HG03571 (cell line): ENCODE measurements around the gene CRAT.
"Not testable (repeated sequence)": the region's sequence is repeated elsewhere in the genome, so short reads cannot be mapped to it uniquely, and the experiment has no call there.

ENCODE experiments used
- ATAC-seq: cut with Tn5 transposase; IDR thresholded peaks from one replicate; pipeline ENCODE4 v1.9.1; 2021; ENCODE audit not compliant: unreplicated experiment

Gene CRAT

DNA sequence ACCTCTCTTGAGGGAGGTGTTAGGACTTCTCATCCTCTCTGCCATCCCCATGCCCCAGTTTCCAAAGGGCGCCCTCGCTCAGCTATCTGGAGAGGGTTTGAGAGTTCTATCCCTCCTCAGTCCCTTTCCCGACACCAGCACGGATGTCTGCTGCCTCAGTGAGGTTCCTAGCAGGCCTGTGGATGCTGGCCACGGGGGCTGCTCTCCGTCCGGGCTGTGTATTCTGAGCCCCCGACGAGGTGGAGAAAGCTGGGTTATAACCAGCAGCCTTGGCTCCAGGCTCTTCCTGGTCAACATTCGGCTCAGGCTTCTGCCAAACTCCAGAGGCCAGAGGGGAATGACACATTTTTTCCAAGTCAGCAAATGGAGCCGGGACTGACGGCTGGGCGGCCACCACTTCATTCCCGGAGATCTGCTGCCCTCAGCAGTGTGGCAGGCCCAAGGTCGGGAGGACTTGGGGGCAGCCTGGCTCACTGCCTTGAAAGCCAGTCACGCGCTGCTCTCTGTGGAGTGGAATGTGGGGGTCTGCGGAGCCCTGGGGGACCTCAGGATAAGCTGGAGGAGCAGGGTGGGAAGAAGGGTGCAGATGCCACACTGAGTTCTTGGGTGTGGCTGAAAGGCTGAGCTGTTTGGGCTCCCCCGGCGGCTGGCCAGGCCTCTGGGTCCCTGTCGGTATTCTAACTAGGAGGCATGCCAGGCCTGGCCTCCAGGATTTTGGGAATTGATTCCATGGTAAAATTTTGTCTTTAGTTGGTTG lies 28.1 kb upstream of the CRAT start:
- ATAC-seq, result no peak

DNA sequence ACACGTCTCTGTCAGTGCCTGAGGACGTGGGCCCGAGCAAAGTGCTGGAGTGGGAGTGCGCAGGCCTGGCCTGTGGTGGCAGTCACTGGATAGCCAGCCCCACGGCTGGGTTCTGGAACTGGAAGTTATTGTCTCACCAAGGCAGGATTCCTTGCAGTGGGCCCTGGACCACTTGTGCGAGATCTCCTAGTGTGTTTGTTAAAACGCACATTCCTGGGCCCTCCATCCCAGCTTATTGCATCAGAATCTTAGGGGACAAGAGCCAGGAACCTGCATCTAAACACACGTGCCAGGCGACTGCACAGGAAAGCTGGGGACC lies 27.5 kb upstream of the CRAT start:
- ATAC-seq, result no peak

DNA sequence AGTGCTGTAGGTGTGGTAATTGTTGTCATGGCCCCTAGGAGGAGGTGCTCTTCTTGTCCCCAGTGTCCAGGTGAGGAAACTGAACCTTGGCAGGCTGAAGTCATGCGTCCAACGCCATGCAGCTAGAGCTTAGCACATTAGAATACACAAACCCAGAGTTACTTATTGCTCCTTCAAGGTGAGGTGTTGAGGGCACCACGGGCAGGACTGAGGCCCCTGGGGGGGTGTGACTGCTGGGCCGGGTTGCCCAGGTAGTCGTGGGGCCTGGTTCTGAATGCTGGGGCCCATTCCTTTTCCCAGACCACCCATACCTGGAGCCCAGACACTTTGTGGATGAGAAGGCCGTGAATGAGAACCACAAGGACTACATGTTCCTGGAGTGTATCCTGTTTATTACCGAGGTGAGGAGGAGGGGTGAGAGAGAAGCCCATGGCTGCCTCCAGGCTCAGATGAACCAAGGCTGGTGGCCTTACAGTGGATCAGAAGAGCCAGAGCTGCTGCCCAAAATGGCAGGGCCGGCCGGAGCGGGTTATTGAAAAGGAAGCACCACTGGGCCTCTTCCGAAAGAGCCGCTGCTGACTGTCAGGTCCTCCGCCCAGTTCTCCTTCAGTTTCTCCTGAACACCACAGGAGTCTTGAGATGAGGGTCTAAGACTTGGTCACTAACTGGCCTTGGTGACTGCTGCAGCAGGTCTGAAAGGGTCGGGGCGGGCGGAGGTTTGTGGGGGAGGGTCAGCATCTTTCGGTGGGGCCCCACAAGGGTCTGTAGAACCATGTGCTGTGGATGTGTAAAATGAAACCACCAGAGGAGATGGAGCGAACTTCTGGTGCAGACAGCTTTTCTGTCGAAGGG lies 26.9 kb upstream of the CRAT start:
- ATAC-seq, result no peak

DNA sequence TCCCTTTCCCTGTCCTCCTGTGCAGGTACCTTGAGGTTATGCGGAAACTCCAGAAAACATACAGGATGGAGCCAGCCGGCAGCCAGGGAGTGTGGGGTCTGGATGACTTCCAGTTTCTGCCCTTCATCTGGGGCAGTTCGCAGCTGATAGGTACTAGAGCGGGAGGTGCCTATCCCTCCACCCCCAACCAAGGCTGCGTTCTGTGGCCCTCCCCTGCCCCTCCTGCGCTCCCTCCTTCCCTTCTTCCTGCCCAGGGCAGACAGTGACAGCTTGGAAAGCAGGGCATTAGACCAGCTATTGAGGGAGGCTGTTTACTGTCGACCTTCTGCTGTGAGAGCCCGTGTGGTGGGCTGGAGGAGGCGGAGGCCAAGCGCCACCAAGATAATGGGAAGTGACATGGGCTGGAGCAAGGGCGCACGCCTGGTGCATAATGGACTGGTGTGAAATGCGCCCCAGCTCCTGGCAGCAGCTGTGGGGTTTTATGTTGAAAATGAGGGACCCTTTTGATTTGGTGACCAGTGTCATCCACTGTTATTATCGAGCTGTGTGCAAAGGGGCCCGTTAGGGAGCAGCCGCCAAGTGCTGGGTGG lies 25.9 kb upstream of the CRAT start:
- ATAC-seq, result no peak

GRCh38 chr9:129135476-129135875 lies 24.9 kb upstream of the CRAT start:
- no peak for ATAC-seq

DNA sequence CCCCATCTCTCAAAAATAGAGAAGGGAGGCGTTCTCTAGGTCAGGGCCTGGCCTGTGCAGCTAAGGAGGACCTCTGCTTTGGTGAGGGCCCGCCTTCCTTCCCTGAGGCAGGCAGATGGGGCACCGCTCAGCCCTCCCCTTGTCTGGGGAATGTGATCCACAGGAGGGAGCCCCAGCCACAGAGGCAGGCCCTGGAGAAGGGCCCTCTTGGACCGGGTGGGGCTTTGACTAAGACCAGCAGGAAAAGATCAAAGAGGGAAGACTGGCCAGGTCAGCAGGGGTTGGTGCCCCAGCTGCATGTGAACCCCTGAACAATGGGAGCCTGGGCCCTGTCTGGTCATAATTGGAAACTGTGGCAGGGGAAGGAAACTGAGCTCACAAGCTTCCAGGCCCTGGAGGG lies 22.5 kb upstream of the CRAT start:
- no peak for ATAC-seq

DNA sequence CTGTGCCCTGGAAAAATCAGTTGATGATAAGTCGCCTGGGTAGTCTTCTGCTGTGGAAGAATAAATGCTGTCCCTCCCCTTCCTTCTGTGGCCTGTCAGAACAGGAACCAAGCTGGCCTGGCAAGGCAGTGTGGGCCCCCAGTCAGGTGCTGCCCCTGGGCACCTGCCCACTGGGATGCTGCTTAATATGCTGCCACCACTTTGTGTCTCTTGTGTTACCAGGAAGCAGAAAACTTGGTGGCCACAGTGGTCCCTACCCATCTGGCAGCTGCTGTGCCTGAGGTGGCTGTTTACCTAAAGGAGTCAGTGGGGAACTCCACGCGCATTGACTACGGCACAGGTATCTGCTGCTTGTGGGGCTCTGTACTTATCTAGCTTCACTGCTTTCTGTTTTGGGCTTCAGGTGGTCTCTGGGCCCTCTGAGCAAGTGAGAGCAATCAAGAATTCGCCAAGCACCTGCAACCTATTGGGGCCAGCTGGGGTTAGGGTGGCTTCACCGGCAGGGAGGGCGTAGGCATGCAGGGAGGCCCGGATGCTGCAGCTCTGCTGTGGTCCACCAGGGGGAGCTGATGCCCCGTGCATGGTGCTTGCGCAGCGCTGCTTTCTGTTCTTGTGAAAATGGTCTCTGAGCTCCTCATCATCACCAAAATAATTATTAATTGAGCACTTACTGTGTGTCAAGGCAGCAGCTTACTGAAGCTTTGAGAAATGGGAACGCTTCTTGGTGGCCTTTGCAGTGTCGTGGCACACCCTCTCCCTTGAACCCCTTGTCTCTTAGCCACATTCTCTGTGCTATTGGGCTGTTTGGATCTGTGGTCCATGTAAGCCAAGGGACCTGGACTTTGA lies 20.9 kb upstream of the CRAT start:
- no peak for ATAC-seq

DNA sequence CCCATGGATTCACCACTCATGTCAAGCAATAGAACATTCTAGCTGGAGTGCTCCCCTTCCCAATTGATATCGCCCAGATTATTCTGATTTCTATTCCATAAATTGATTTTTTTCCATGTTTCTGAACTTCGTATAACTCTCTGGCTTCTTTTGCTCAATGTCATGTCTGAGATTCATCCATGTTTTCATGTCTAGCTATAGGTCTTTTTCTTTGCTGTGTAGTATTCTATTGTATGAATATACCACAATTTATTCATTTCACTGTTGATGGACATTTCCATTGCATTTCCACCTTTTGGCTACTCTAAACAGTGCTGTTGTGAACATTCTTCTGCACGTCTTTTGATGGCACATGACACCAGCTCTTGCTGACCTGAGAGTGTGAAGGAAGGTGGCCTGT lies 20.2 kb upstream of the CRAT start:
- ATAC-seq, result no peak

DNA sequence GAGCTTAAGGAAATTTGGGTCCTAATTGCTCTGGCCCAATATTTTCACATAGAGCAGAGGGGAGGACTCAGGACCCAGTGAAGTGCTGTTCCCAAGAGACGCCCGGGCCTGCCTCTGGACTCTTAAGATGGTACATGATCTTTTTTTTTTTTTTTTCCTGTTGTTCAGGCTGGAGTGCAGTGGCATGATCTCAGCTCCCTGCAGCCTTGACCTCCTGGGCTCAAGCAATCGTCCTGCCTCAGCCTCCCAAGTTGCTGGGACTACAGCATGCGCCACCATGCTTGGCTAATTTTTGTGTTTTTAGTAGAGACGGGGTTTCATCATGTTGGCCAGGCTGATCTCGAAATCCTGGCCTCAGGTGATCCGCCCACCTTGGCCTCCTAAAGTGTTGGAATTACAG lies 19.7 kb upstream of the CRAT start:
- ATAC-seq, result not testable (repeated sequence)

DNA sequence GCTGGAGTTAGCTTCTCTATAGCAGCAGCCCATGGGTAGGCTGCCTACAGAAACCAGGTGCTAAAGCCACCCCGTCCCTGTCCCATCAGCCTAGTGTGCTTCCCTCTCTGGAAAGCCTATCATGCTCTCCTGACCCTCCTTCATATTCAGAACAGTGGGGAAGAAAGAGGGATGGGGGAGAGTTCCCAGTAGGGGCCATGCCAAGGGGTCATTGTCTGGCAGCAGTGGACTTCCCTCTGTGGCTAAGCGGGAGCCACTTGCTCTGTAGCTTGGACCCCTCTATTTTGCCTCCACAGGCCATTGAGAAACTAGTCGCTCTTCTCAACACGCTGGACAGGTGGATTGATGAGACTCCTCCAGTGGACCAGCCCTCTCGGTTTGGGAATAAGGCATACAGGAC lies 18.1 kb upstream of the CRAT start:
- no peak for ATAC-seq

GRCh38 chr9:129126749-129127618 lies 16.4 kb upstream of the CRAT start:
- no peak for ATAC-seq

DNA sequence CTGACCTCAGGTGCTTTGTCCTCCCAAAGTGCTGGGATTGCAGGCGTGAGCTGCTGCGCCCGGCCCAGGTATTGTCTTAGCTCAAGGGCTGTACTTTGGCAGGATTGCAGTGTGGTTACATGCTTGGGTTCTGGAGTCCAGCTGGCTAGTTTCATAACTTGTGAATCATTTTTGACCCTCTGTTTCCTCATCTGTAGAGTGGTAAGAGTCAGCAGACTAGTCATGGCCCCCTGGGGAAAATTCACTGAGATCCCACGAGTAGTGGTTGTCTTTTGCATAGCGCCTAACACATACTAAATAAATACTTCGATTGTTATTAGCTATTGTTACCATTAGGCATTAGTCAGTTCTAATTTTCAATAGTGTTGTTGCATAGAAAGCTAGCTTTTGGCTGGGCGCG lies 14.9 kb upstream of the CRAT start:
- ATAC-seq, result no peak

GRCh38 chr9:129124506-129125069 lies 14.0 kb upstream of the CRAT start:
- ATAC-seq, result no peak

GRCh38 chr9:129122976-129123375 lies 12.4 kb upstream of the CRAT start:
- ATAC-seq, result not testable (repeated sequence)

GRCh38 chr9:129122133-129122532 lies 11.5 kb upstream of the CRAT start:
- no peak for ATAC-seq

DNA sequence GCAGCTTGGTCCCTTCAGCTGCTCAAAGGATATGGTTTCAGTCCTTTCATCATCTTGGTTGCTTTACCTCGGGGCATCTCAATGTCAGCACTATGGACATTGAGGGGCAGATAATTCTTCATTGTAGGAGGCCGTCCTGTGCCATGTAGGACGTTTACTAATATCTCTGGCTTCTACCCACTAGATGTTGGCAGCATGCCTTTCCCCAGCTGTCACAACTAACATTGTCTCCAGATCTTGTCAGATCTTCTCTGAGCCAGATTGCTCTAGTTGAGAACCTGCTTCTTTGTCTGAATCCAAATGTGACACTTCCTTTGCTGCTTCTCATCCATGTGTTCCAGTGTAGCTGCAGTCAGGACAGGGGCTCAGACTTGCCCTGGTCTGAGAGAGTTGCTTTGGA lies 10.9 kb upstream of the CRAT start:
- no peak for ATAC-seq

- no peak for ATAC-seq
Measured at GRCh38 chr9:129118799-129119198, 8.2 kb upstream of the CRAT start.

GRCh38 chr9:129113645-129114304 lies 3.2 kb upstream of the CRAT start:
- ATAC-seq, result no peak

DNA sequence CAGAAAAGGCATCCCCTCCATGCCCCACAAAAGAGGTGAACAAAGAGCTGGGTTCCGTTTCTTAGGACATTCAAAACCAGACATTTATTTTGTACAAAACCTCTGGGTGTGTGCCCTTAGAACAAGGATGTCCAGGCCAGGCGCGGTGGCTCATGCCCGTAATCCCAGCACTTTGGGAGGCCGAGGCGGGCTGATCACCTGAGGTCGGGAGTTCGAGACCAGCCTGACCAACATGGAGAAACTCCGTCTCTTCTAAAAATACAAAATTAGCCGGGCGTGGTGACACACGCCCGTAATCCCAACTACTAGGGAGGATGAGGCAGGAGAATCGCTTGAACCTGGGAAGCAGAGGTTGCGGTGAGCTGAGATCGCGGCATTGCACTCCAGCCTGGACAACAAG lies 1.9 kb upstream of the CRAT start:
- not testable (repeated sequence) for ATAC-seq
